ENCODE results near the gene APOC1.
"Not testable (repeated sequence)": the region's sequence is repeated elsewhere in the genome, so short reads cannot be mapped to it uniquely, and the experiment has no call there.

Gene APOC1

GRCh38 chr19:44882063-44882462 lies 32.3 kb upstream of the APOC1 start:
- intact Hi-C loops (cut with micrococcal nuclease) = no loop called here
- Mint-ChIP-seq H3K9me3 (no peaks in the 10 kb centered on the region), H3K4me1 (ENCODE audit: low read depth) (peaks cover 4% of the 10 kb centered on the region), H3K27ac (peak overlapping the region; percentile 18), H3K36me3 (ENCODE audit: low read depth) (peaks cover 86% of the 10 kb centered on the region), H3K4me3 (no peak overlapping the region), H3K27me3 (no peaks in the 10 kb centered on the region)

DNA sequence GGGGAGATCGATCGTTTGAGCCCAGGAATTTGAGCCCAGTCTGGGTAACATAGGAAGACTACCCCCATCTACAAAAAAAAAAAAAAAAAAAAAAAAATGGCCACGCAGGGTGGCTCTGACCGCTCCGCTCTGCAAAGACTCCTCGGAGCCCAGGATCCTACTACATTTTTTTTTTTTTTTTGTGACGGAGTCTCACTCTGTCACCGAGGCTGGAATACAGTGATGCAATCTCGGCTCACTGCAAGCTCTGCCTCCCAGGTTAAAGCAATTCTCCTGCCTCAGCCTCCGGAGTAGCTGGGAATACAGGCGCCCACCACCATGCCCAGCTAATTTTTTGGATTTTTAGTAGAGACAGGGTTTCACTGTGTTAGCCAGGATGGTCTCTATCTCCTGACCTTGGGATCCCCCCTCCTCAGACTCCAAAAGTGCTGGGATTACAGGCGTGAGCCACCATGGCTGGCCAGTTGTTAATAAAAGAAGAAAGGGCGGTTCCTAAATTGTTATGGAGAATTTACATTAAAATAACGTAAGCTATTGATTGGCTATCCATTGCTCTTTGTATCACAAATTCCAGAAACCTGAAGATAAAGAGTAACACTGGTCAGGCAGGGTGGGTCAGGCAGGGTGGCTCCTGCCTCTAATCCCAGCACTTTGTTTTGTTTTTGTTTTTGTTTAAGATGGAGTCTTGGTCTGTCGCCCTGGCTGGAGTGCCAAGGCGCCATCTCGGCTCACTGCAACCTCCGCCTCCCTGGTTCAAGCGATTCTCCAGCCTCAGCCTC lies 31.6 kb upstream of the APOC1 start:
- H3K9me3 Mint-ChIP-seq; intact Hi-C loops (cut with micrococcal nuclease); H3K27me3 Mint-ChIP-seq; H3K4me3 Mint-ChIP-seq; H3K4me1 Mint-ChIP-seq (ENCODE audit: low read depth): not testable (repeated sequence)
- peaks cover 86% of the 10 kb centered on the region for H3K36me3 Mint-ChIP-seq (ENCODE audit: low read depth)
- peak overlapping the region; percentile 18 for H3K27ac Mint-ChIP-seq

DNA sequence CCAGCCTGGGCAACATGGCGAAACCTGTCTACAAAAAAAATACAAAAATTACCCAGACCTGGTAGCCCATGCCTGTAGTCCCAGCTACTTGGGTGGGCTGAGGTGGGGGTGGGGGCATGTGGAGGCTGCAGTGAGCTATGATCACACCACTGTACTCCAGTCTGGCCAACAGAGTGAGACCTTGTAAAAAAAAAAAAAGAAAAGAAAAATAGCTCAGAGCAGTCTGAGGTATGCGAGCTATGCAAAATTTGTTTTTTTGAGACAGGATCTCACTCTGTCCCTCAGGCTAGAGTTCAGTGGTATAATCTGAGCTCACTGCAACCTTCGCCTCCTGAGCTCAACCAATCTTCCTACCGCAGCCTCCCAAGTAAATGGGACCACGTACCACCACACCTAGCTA lies 30.5 kb upstream of the APOC1 start:
- no peaks in the 10 kb centered on the region for H3K27me3 Mint-ChIP-seq
- intact Hi-C loops (cut with micrococcal nuclease) = no loop called here
- H3K36me3 Mint-ChIP-seq (ENCODE audit: low read depth) = peaks cover 86% of the 10 kb centered on the region
- H3K4me3 Mint-ChIP-seq = no peak overlapping the region
- H3K4me1 Mint-ChIP-seq (ENCODE audit: low read depth) = peaks cover under 1% of the 10 kb centered on the region
- no peaks in the 10 kb centered on the region for H3K9me3 Mint-ChIP-seq
- H3K27ac Mint-ChIP-seq = no peak overlapping the region

DNA sequence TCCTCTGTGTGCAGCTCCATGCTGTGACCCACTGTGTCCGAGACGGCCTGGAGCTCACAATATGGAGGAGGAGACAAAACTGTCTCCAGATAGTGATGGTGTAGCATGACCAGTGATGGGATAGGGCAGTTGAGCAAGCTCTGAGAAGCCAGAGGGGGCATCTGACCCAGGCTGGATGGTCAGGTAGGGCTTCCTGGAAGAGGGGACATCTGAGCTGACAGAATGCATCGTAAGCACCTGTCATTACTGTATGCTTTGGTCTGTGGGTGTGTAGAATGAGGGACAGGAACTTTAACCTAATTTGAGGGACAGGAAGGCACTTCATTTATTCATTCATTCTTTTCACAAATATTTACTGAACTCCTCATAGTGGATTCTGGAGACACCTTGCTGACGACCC lies 29.8 kb upstream of the APOC1 start:
- Mint-ChIP-seq H3K9me3 (no peaks in the 10 kb centered on the region), H3K4me1 (ENCODE audit: low read depth) (peaks cover 7% of the 10 kb centered on the region), H3K27me3 (no peaks in the 10 kb centered on the region), H3K36me3 (ENCODE audit: low read depth) (peaks cover 84% of the 10 kb centered on the region), H3K4me3 (no peak overlapping the region), H3K27ac (no peak overlapping the region)
- intact Hi-C loops (cut with micrococcal nuclease) = no loop called here

DNA sequence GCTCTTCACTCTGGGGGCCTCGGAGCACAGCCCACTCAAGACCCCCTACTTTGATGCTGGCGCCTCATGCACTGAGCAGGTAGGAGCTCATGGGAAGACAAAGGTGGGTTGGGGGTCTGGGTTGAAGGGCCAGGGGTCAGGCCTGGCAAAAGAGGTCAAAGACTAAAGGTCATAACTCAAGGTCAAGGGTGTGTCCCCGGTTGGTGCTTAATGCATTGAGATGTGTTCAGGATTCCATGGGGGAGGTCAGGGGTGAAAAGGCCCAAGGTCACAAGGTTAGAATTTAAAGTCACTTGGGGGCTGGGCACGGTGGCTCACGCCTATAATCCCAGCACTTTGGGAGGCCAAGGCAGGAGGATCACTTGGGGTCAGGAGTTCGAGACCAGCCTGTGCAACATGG lies 28.3 kb upstream of the APOC1 start:
- intact Hi-C loops (cut with micrococcal nuclease) = no loop called here
- peak overlapping the region; percentile 23 for H3K27ac Mint-ChIP-seq
- no peaks in the 10 kb centered on the region for H3K27me3 Mint-ChIP-seq
- peaks cover 78% of the 10 kb centered on the region for H3K36me3 Mint-ChIP-seq (ENCODE audit: low read depth)
- peaks cover 13% of the 10 kb centered on the region for H3K4me1 Mint-ChIP-seq (ENCODE audit: low read depth)
- no peak overlapping the region for H3K4me3 Mint-ChIP-seq
- H3K9me3 Mint-ChIP-seq = no peaks in the 10 kb centered on the region

GRCh38 chr19:44887648-44888047 lies 26.8 kb upstream of the APOC1 start:
- Mint-ChIP-seq H3K4me3 (no peak overlapping the region), H3K9me3 (no peaks in the 10 kb centered on the region), H3K4me1 (ENCODE audit: low read depth) (peaks cover 24% of the 10 kb centered on the region), H3K27me3 (no peaks in the 10 kb centered on the region), H3K36me3 (ENCODE audit: low read depth) (peaks cover 79% of the 10 kb centered on the region), H3K27ac (no peak overlapping the region)
- intact Hi-C loops (cut with micrococcal nuclease) = no loop called here

GRCh38 chr19:44888335-44888734 lies 26.1 kb upstream of the APOC1 start:
- H3K27me3 Mint-ChIP-seq; H3K27ac Mint-ChIP-seq; H3K4me3 Mint-ChIP-seq; intact Hi-C loops (cut with micrococcal nuclease); H3K9me3 Mint-ChIP-seq: not testable (repeated sequence)
- Mint-ChIP-seq H3K4me1 (ENCODE audit: low read depth) (peaks cover 31% of the 10 kb centered on the region), H3K36me3 (ENCODE audit: low read depth) (peaks cover 79% of the 10 kb centered on the region)

DNA sequence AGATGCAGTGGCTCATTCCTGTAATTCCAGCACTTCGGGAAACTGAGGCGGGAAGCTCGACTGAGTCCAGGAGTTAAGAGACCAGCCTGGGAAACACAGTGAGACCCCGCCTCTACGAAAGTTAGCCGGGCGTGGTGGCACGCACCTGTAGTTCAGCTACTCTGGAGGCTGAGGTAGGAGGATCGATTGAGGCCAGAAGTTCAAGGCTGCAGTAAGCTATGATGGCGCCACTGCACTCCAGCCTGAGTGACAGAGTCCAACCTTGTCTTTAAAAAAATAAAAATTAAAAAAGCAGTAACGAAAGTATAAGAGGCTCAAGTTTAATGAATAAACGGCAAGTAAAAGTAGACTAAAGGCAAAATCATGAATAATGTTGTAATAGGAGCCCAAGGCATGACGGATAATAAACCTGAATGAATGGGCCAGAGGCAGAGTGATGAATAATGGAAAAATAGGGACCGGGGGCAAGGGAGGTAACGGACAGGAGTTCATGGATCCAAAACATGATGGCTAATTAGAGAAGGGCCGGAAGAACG lies 24.5 kb upstream of the APOC1 start:
- no peaks in the 10 kb centered on the region for H3K27me3 Mint-ChIP-seq

GRCh38 chr19:44890366-44891015 lies 23.9 kb upstream of the APOC1 start:
- intact Hi-C loops (cut with micrococcal nuclease) = loop anchor here (1.0 to 2.0 kb wide), 3 partner anchors 21 to 64 kb away; partner anchors contain the start of genes CLPTM1 and NECTIN2
- peak overlapping the region; percentile 87 for H3K27ac Mint-ChIP-seq
- peaks cover 81% of the 10 kb centered on the region for H3K36me3 Mint-ChIP-seq (ENCODE audit: low read depth)
- peaks cover 35% of the 10 kb centered on the region for H3K4me1 Mint-ChIP-seq (ENCODE audit: low read depth)
- H3K4me3 Mint-ChIP-seq = peak overlapping the region; percentile 80
- no peaks in the 10 kb centered on the region for H3K9me3 Mint-ChIP-seq
- H3K27me3 Mint-ChIP-seq = no peaks in the 10 kb centered on the region

More for the DNA sequence above, 24.5 kb upstream of the APOC1 start:
- Mint-ChIP-seq H3K4me3 (peak overlapping the region; percentile 80), H3K36me3 (ENCODE audit: low read depth) (peaks cover 79% of the 10 kb centered on the region), H3K4me1 (ENCODE audit: low read depth) (peaks cover 35% of the 10 kb centered on the region), H3K9me3 (no peaks in the 10 kb centered on the region), H3K27ac (peak overlapping the region; percentile 87)
- intact Hi-C loops (cut with micrococcal nuclease) = loop anchor here (1.0 to 2.0 kb wide), 3 partner anchors 21 to 65 kb away; partner anchors contain the start of genes CLPTM1 and NECTIN2

DNA sequence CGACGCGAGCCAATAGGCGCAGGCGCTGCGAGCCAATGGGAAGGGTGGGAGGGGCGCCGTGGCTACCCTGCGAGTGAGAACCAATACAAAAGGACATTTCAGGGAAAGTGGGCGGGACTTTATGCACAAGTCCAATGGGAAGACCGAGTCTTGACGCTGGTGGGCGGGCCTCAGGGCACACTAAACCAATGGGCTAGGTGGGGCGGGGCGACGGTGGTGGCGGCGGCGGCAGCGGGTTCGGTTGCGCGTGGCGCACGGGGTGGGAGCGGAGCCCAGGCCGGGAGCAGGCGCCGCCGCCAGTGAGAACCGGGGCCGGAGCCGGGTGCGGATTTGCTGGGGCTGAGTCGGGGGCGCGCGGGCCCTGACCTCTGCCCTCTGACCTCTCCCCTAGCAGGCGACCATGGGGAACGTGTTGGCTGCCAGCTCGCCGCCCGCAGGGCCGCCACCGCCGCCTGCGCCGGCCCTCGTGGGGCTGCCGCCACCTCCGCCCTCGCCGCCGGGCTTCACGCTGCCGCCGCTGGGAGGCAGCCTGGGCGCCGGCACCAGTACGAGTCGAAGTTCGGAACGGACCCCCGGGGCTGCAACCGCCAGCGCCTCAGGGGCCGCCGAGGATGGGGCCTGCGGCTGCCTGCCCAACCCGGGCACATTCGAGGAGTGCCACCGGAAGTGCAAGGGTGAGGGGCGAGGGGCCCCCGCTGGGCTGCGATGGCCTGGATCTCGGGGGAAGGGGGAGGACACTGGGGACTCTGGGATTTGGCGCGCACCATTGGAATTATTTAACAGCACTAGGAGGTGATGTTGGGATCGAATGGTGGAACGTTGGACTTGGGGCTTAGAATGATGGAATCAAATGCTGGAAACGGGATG lies 23.2 kb upstream of the APOC1 start, which contains the start of gene TOMM40:
Gene TOMM40 (plus strand): TSS at position 239 of the 867 bp plus-strand sequence. CDS start 162 bp downstream, at position 401.
- H3K4me1 Mint-ChIP-seq (ENCODE audit: low read depth) = peaks cover 35% of the 10 kb centered on the region
- peak within 1 kb of the TSS; percentile 85 for H3K4me3 Mint-ChIP-seq
- H3K9me3 Mint-ChIP-seq = no peaks in the 10 kb centered on the region

GRCh38 chr19:44892932-44893331 lies 21.5 kb upstream of the APOC1 start:
- H3K4me1 Mint-ChIP-seq (ENCODE audit: low read depth) = peaks cover 35% of the 10 kb centered on the region
- H3K27me3 Mint-ChIP-seq = no peaks in the 10 kb centered on the region
- no peaks in the 10 kb centered on the region for H3K9me3 Mint-ChIP-seq
- peak overlapping the region; percentile 40 for H3K4me3 Mint-ChIP-seq
- peaks cover 81% of the 10 kb centered on the region for H3K36me3 Mint-ChIP-seq (ENCODE audit: low read depth)
- intact Hi-C loops (cut with micrococcal nuclease) = no loop called here
- H3K27ac Mint-ChIP-seq = peak overlapping the region; percentile 87

More for the DNA sequence above, 23.2 kb upstream of the APOC1 start, which contains the start of gene TOMM40:
- no peaks in the 10 kb centered on the region for H3K27me3 Mint-ChIP-seq
- intact Hi-C loops (cut with micrococcal nuclease) = loop anchor here (2.0 kb wide), 2 partner anchors 44 to 64 kb away; partner anchors contain the start of genes CLPTM1 and NECTIN2
- H3K36me3 Mint-ChIP-seq (ENCODE audit: low read depth) = peaks cover 81% of the 10 kb centered on the region
- H3K27ac Mint-ChIP-seq = peak within 1 kb of the TSS; percentile 87

GRCh38 chr19:44893332-44894051 lies 20.9 kb upstream of the APOC1 start:
- Mint-ChIP-seq H3K4me3 (no peak overlapping the region), H3K27me3 (no peaks in the 10 kb centered on the region), H3K4me1 (ENCODE audit: low read depth) (peaks cover 35% of the 10 kb centered on the region), H3K9me3 (no peaks in the 10 kb centered on the region), H3K27ac (no peak overlapping the region), H3K36me3 (ENCODE audit: low read depth) (peaks cover 81% of the 10 kb centered on the region)
- intact Hi-C loops (cut with micrococcal nuclease) = no loop called here

DNA sequence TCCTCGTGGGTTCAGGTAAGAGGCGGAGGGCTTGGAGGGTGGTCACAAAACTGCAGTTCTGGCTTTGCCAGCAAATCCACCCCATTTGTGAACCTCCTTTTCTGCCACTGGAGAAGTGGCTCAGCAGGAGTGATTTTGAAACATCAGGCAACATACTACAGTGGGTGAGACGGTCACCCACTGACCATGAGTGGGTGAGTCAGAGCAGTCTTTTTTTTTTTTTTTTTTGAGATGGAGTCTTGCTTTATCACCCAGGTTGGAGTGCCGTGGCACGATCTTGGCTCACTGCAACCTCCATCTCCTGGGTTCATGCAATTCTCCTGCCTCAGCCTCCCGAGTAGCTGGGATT lies 20.4 kb upstream of the APOC1 start:
- intact Hi-C loops (cut with micrococcal nuclease) = no loop called here
- Mint-ChIP-seq H3K36me3 (ENCODE audit: low read depth) (peaks cover 81% of the 10 kb centered on the region), H3K27ac (no peak overlapping the region), H3K27me3 (no peaks in the 10 kb centered on the region), H3K4me1 (ENCODE audit: low read depth) (peaks cover 33% of the 10 kb centered on the region), H3K9me3 (no peaks in the 10 kb centered on the region), H3K4me3 (no peak overlapping the region)
